ENCODE results near the gene CMTR1.
"Not testable (repeated sequence)": the region's sequence is repeated elsewhere in the genome, so short reads cannot be mapped to it uniquely, and the experiment has no call there.

CMTR1 gene

GRCh38 chr6:37417393-37417792 lies 15.6 kb upstream of the CMTR1 start:
- Mint-ChIP-seq H3K9me3 (no peaks in the 10 kb centered on the region), H3K4me3 (no peak overlapping the region), H3K27ac (no peak overlapping the region), H3K27me3 (peaks cover 19% of the 10 kb centered on the region), H3K36me3 (no peaks in the 10 kb centered on the region), H3K4me1 (no peaks in the 10 kb centered on the region)
- CTCF ChIA-PET, result interaction anchor here (0.9 kb wide), 1 partner anchor 34 kb away, joined by 3 read pairs; no protein-coding TSS in a partner anchor
- no peak for DNase-seq

- peaks cover 20% of the 10 kb centered on the region for H3K27me3 Mint-ChIP-seq
- no peak for DNase-seq
- no peak overlapping the region for H3K27ac Mint-ChIP-seq
- no peaks in the 10 kb centered on the region for H3K36me3 Mint-ChIP-seq
- H3K4me3 Mint-ChIP-seq, result no peak overlapping the region
- H3K4me1 Mint-ChIP-seq, result no peaks in the 10 kb centered on the region
- H3K9me3 Mint-ChIP-seq, result no peaks in the 10 kb centered on the region
- CTCF ChIA-PET, result no interaction called here
Measured at GRCh38 chr6:37418722-37419121, 14.3 kb upstream of the CMTR1 start.

GRCh38 chr6:37426058-37426944 lies 6.7 kb upstream of the CMTR1 start:
- Mint-ChIP-seq H3K27me3 (peaks cover 37% of the 10 kb centered on the region), H3K4me1 (peaks cover 3% of the 10 kb centered on the region), H3K27ac (no peak overlapping the region), H3K36me3 (no peaks in the 10 kb centered on the region), H3K4me3 (no peak overlapping the region), H3K9me3 (peaks cover 2% of the 10 kb centered on the region)
- DNase-seq, result no peak
- CTCF ChIA-PET, result no interaction called here

- H3K9me3 Mint-ChIP-seq, result peaks cover 2% of the 10 kb centered on the region
- no peak for DNase-seq
- CTCF ChIA-PET, result no interaction called here
- H3K36me3 Mint-ChIP-seq, result no peaks in the 10 kb centered on the region
- H3K27ac Mint-ChIP-seq, result no peak overlapping the region
- H3K4me3 Mint-ChIP-seq, result no peak overlapping the region
- H3K4me1 Mint-ChIP-seq, result peaks cover 8% of the 10 kb centered on the region
- H3K27me3 Mint-ChIP-seq, result peaks cover 37% of the 10 kb centered on the region
Measured at GRCh38 chr6:37426945-37427510, 6.0 kb upstream of the CMTR1 start.

GRCh38 chr6:37429352-37429750 lies 3.7 kb upstream of the CMTR1 start:
- H3K4me3 Mint-ChIP-seq, result no peak overlapping the region
- H3K4me1 Mint-ChIP-seq, result peaks cover 20% of the 10 kb centered on the region
- no peak overlapping the region for H3K27ac Mint-ChIP-seq
- peaks cover 31% of the 10 kb centered on the region for H3K27me3 Mint-ChIP-seq
- H3K9me3 Mint-ChIP-seq, result peaks cover 2% of the 10 kb centered on the region
- H3K36me3 Mint-ChIP-seq, result no peaks in the 10 kb centered on the region
- CTCF ChIA-PET, result no interaction called here
- no peak for DNase-seq

GRCh38 chr6:37432590-37432915 lies 468 bp upstream of the CMTR1 start:
- no peak for DNase-seq

GRCh38 chr6:37433657-37434271 lies 743 bp downstream of the CMTR1 start:
- DNase-seq, result peak; percentile 61
- Mint-ChIP-seq H3K4me1 (peaks cover 55% of the 10 kb centered on the region), H3K27ac (peak overlapping the region; percentile 99), H3K4me3 (peak overlapping the region; percentile 94), H3K9me3 (peaks cover 2% of the 10 kb centered on the region), H3K27me3 (peaks cover 4% of the 10 kb centered on the region), H3K36me3 (peaks cover 29% of the 10 kb centered on the region)
- CTCF ChIA-PET, result interaction anchor here (0.7 to 2.1 kb wide), 7 partner anchors 52 to 416 kb away, joined by 3 to 4 read pairs (median 3); no protein-coding TSS in a partner anchor

More at GRCh38 chr6:37432590-37432915, 468 bp upstream of the CMTR1 start:
- H3K9me3 Mint-ChIP-seq, result peaks cover 2% of the 10 kb centered on the region
- peak overlapping the region; percentile 94 for H3K4me3 Mint-ChIP-seq
- H3K4me1 Mint-ChIP-seq, result peaks cover 47% of the 10 kb centered on the region
- peak overlapping the region; percentile 99 for H3K27ac Mint-ChIP-seq
- CTCF ChIA-PET, result interaction anchor here (1.4 kb wide), 1 partner anchor 117 kb away, joined by 4 read pairs; no protein-coding TSS in a partner anchor
- H3K27me3 Mint-ChIP-seq, result peaks cover 15% of the 10 kb centered on the region
- H3K36me3 Mint-ChIP-seq, result peaks cover 18% of the 10 kb centered on the region

- H3K27ac Mint-ChIP-seq, result peak overlapping the region; percentile 45
- H3K27me3 Mint-ChIP-seq, result no peaks in the 10 kb centered on the region
Measured at GRCh38 chr6:37435373-37435772, 2.4 kb downstream of the CMTR1 start.

GRCh38 chr6:37435816-37436215 lies 2.8 kb downstream of the CMTR1 start:
- CTCF ChIA-PET, result interaction anchor here (1.0 kb wide), 1 partner anchor 130 kb away, joined by 3 read pairs; no protein-coding TSS in a partner anchor
- H3K4me3 Mint-ChIP-seq, result no peak overlapping the region

More at GRCh38 chr6:37435373-37435772, 2.4 kb downstream of the CMTR1 start:
- no peak for DNase-seq
- H3K36me3 Mint-ChIP-seq, result peaks cover 38% of the 10 kb centered on the region
- CTCF ChIA-PET, result interaction anchor here (1.0 kb wide), 1 partner anchor 130 kb away, joined by 3 read pairs; no protein-coding TSS in a partner anchor
- no peak overlapping the region for H3K4me3 Mint-ChIP-seq
- H3K4me1 Mint-ChIP-seq, result peaks cover 55% of the 10 kb centered on the region
- H3K9me3 Mint-ChIP-seq, result no peaks in the 10 kb centered on the region

GRCh38 chr6:37438930-37439329 lies 5.9 kb downstream of the CMTR1 start:
- H3K27ac Mint-ChIP-seq, result peak overlapping the region; percentile 68
- no peak overlapping the region for H3K4me3 Mint-ChIP-seq
- no peak for DNase-seq
- no peaks in the 10 kb centered on the region for H3K27me3 Mint-ChIP-seq
- peaks cover 53% of the 10 kb centered on the region for H3K36me3 Mint-ChIP-seq
- CTCF ChIA-PET, result interaction anchor here (0.6 to 1.0 kb wide), 3 partner anchors 50 to 420 kb away, joined by 3 to 4 read pairs (median 4); no protein-coding TSS in a partner anchor
- no peaks in the 10 kb centered on the region for H3K9me3 Mint-ChIP-seq
- peaks cover 64% of the 10 kb centered on the region for H3K4me1 Mint-ChIP-seq

More at GRCh38 chr6:37435816-37436215, 2.8 kb downstream of the CMTR1 start:
- no peak for DNase-seq
- Mint-ChIP-seq H3K27ac (no peak overlapping the region), H3K36me3 (peaks cover 43% of the 10 kb centered on the region), H3K4me1 (peaks cover 55% of the 10 kb centered on the region), H3K9me3 (no peaks in the 10 kb centered on the region), H3K27me3 (no peaks in the 10 kb centered on the region)

- no peaks in the 10 kb centered on the region for H3K27me3 Mint-ChIP-seq
- H3K36me3 Mint-ChIP-seq, result peaks cover 65% of the 10 kb centered on the region
- peak overlapping the region; percentile 94 for H3K27ac Mint-ChIP-seq
- no peak for DNase-seq
- H3K9me3 Mint-ChIP-seq, result no peaks in the 10 kb centered on the region
- CTCF ChIA-PET, result interaction anchor here (1.1 to 1.5 kb wide), 2 partner anchors 10 to 13 kb away, joined by 3 read pairs; no protein-coding TSS in a partner anchor
- peaks cover 39% of the 10 kb centered on the region for H3K4me1 Mint-ChIP-seq
- no peak overlapping the region for H3K4me3 Mint-ChIP-seq
Measured at GRCh38 chr6:37441651-37442050, 8.6 kb downstream of the CMTR1 start.

GRCh38 chr6:37442416-37443215 lies 9.6 kb downstream of the CMTR1 start:
- peaks cover 34% of the 10 kb centered on the region for H3K4me1 Mint-ChIP-seq
- H3K27me3 Mint-ChIP-seq, result no peaks in the 10 kb centered on the region
- CTCF ChIA-PET, result interaction anchor here (1.1 kb wide), 1 partner anchor 9 kb away, joined by 3 read pairs; no protein-coding TSS in a partner anchor
- peaks cover 63% of the 10 kb centered on the region for H3K36me3 Mint-ChIP-seq
- DNase-seq, result no peak
- H3K9me3 Mint-ChIP-seq, result no peaks in the 10 kb centered on the region
- peak overlapping the region; percentile 94 for H3K27ac Mint-ChIP-seq
- peak overlapping the region; percentile 78 for H3K4me3 Mint-ChIP-seq

GRCh38 chr6:37443216-37443542 lies 10.2 kb downstream of the CMTR1 start:
- Mint-ChIP-seq H3K4me3 (peak overlapping the region; percentile 78), H3K4me1 (peaks cover 30% of the 10 kb centered on the region), H3K27ac (peak overlapping the region; percentile 94), H3K36me3 (peaks cover 57% of the 10 kb centered on the region)
- H3K27me3 Mint-ChIP-seq, DNase-seq, H3K9me3 Mint-ChIP-seq: not testable (repeated sequence)
- CTCF ChIA-PET, result interaction anchor here (0.8 kb wide), 1 partner anchor 74 kb away, joined by 3 read pairs; no protein-coding TSS in a partner anchor

Measured in activated naive CD4-positive, alpha-beta T cell treated with anti-CD3 and anti-CD28 coated beads, Interleukin-2, amount 10 ng/mL, durations not matched to agents 7 days and 5 days (primary cell).